ENCODE results near the gene PSRC1. TPM values are rescaled to one million over a fixed set of nuclear protein-coding genes. Genes with fewer than 3 reads are reported as not detected.

PSRC1 gene
- total RNA-seq, 2 experiments from 2014 or later: 7.3 to 7.5 TPM

DNA sequence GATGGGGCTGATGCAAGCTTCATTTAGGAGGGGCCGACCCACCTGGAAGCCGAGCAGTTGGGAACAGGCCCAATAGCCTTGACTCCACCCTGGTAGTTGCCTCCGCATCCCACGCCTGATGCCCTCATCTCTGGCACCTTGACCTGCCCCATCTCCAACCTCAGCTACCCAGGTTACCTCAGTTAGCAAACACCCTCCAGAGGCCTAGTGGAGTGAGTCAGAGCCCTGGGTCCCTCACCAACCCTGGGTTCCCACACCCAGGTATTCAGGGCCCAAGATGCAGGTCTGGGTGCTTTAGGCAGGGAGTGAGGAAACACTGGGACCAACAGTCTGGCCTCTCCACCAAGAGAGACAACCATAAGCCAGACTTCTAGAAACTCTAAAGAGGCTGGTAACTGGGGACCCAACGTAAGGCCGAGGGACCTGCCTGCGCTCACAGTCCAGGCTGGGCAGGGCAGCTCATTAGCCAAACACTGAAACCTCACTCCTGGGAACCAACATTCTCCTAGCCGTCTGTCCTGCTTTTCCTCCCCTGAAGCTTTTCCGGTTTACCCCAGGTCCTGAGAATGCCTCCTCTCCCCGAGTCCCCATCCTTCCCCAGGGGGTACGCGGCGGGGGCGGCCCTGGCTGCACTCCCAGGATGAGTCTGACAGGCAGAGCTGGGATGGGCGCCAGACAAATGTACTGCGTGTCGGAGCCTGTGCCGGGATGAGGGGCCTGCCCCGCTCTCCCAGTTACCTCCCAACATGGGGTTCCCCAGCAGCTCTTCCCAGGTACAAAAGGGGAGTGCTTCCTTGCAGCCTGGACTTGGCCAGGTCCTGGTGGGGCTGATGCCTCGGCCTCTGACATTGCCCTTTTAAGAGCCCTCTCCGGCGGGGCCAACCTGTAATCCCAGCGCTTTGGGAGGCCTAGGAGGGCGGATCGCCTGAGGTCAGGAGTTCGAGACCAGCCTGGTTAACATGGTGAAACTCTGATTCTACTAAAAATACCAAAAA is 42.5 kb downstream of the PSRC1 start:
- CTCF ChIA-PET: interaction anchor here (1.0 to 1.2 kb wide), 3 partner anchors 10 to 292 kb away, joined by 3 read pairs; no protein-coding TSS in a partner anchor

DNA sequence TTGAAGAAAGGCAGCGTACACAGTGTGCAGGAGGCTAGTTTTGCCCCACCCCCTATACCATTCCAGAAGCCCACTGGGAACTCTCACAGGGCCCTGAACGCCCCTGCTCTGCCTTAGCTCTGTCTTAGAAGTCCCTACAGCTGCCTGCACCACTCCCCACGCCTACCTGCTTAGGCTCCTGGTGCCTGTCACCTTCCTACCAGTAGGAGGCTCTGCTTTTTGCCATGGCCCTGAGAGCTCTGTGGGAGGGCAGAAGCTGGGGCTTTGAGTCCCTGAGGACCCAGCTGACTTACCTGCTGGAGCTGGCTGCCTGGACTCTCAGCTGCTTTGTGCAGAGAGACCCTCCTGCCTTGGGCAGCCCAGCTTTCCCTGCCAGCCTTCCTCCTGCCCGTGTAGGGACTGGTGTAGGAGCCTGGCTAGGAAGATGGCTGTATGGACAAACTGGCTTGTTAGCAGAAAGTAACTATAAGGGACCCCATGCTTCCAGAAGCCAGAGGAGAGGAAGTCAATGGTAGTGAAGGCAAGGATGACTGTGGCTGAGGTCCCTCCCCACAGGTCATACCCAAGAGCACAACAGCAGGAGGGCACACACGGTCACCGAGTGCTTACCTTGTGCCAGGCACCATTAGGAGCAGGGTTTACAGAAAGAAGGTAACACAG is 43.4 kb downstream of the PSRC1 start:
- POLR2A ChIA-PET: no interaction called here
- CTCF ChIA-PET: interaction anchor here (0.6 to 2.0 kb wide), 6 partner anchors 10 to 293 kb away, joined by 3 to 5 read pairs (median 3); partner anchors contain the start of gene AMIGO1

More for the DNA sequence above, 42.5 kb downstream of the PSRC1 start:
- POLR2A ChIA-PET: no interaction called here

DNA sequence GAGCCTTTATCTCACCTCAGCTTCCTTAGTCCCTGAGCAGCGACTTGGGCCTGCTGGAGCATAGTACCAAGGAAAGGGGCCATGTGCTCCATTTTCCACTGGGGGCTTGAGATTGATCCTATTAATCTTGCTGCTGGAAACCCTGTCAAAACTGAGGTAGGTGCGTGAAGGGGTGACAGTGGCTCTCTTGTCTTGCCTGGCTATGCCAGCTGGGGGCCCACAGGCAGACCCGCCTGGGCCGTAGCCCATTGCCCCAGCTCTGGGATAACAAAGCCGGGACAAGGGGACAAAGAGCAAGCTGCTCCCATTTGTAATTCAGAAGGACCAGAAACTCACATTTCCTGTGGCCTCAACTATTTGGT is 43.9 kb downstream of the PSRC1 start:
- POLR2A ChIA-PET: no interaction called here
- CTCF ChIA-PET: interaction anchor here (0.6 to 2.0 kb wide), 4 partner anchors 32 to 293 kb away, joined by 3 to 5 read pairs (median 3); partner anchors contain the start of gene AMIGO1

DNA sequence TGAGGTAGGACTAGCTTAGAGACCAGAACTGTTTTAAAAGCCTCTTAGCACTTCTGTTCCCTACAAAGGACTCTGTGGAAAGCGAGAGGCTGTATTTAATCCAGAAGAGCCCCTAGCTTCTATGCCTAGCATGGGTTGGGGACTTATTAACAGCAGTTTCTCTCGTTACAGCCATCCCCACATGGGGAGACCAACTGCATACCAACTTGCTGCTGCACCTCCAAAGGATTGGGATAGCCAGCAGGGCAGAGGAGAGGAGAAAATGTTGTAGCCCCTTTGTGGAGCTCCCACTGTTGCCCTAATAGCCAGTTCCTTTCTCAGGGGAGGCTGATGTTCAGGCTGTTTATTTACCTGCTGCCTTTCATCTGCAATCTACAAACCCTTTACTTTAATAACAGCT is 44.6 kb downstream of the PSRC1 start:
- CTCF ChIA-PET: interaction anchor here (0.9 to 2.0 kb wide), 3 partner anchors 25 to 271 kb away, joined by 3 to 5 read pairs (median 3); partner anchors contain the start of genes AMIGO1 and SARS1
- POLR2A ChIA-PET: no interaction called here

DNA sequence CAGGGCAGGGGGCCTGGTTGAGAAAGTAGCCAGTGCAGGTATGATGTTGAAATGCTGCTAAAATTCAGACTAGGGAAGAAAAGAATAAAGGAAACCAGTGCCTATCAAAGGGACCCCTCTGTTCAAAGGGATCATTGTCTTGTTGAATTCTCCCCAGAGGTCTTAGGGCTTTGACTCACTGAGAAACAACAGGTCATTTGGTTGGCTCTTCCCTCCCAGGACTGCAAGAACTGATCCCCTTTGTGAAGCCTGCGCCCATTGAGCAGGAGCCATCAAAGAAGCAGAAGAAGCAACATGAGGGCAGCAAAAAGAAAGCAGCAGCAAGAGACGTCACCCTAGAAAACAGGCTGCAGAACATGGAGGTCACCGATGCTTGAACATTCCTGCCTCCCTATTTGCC is 45.4 kb downstream of the PSRC1 start:
- CTCF ChIA-PET: interaction anchor here (0.9 kb wide), 1 partner anchor 24 kb away, joined by 3 read pairs; the partner anchor contains the start of gene SARS1
- POLR2A ChIA-PET: no interaction called here

DNA sequence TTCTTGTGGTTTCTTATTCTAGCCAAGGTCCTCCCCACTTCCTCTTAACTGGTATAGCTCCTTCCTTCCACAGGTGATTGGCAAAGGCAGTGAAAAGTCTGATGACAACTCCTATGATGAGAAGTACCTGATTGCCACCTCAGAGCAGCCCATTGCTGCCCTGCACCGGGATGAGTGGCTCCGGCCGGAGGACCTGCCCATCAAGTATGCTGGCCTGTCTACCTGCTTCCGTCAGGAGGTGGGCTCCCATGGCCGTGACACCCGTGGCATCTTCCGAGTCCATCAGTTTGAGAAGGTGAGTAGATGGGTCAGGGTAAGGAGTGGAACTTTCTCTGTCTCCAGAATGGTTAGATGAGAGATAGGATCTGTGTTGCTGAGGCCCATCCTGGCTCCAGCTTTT is 47.8 kb downstream of the PSRC1 start:
- POLR2A ChIA-PET: no interaction called here
- CTCF ChIA-PET: no interaction called here

DNA sequence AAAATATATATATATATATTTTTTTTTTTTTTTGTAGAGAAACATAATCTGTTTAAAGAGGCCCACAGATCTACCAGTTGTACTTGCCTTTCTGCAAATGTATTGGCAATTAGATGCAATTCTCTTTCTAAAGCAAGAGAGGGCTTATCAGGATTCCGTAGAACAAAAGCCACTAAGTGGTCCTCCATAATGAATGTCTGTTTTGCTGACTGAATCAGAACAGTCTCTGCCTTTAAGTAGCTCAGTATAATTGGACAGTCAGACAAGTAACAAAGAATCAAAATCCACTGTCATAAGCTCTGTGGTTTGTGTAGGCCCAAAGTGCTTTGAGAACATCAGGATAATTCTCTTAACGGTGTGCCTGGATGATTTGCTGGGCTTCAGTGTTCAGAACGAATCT is 51.9 kb downstream of the PSRC1 start:
- CTCF ChIA-PET: interaction anchor here (1.0 to 1.5 kb wide), 4 partner anchors 16 to 301 kb away, joined by 3 to 5 read pairs (median 3); no protein-coding TSS in a partner anchor
- POLR2A ChIA-PET: no interaction called here

Other genes with a start within 250 kb of the PSRC1 start
- 10 to 100 TPM; 11.9 to 13.4 TPM for gene WDR47, start 241.0 kb downstream of the PSRC1 start, total RNA-seq
- gene TAF13, start 207.1 kb downstream of the PSRC1 start, total RNA-seq: 10 to 100 TPM; 33.2 to 38.5 TPM
- 10 to 100 TPM; 29.0 to 29.1 TPM for gene TMEM167B, start 192.4 kb downstream of the PSRC1 start, total RNA-seq
- gene ELAPOR1, start 169.0 kb downstream of the PSRC1 start, total RNA-seq: 10 to 100 TPM; 12.5 to 14.8 TPM
- 100 to 1,000 TPM; 213 to 218 TPM for gene SARS1, start 69.2 kb downstream of the PSRC1 start, total RNA-seq
- 1 to 10 TPM; 2.7 to 3.3 TPM for gene CELSR2, start 33.6 kb downstream of the PSRC1 start, total RNA-seq
- gene MYBPHL, start 23.9 kb upstream of the PSRC1 start, total RNA-seq: not detected
- 1 to 10 TPM; 2.7 to 3.1 TPM for gene SORT1, start 114.8 kb upstream of the PSRC1 start, total RNA-seq
- 100 to 1,000 TPM; 223 to 233 TPM for gene PSMA5, start 143.3 kb upstream of the PSRC1 start, total RNA-seq
- gene SYPL2, start 183.4 kb upstream of the PSRC1 start, total RNA-seq: under 1 TPM; 0.06 to 0.13 TPM
- 10 to 100 TPM; 16.5 to 16.8 TPM for gene ATXN7L2, start 200.8 kb upstream of the PSRC1 start, total RNA-seq
- gene CYB561D1, start 210.9 kb upstream of the PSRC1 start, total RNA-seq: 1 to 10 TPM; 7.1 to 8.2 TPM
- gene AMIGO1, start 226.6 kb upstream of the PSRC1 start, total RNA-seq: 1 to 10 TPM; 2.6 to 3.2 TPM